Activated CD4-positive, CD25-positive, alpha-beta regulatory T cell (primary cell): ENCODE results near the gene CAPZB.

Experiments used
- DNase-seq, 4 experiments: peaks; one replicate each; lab custom pipeline; 2025; lab: John Stamatoyannopoulos, UW

CAPZB gene

GRCh38 chr1:19468397-19468956, 16.9 kb downstream of the CAPZB start:
- peak in 3 of 4 experiments; percentile 15 to 56 (median 51) for DNase-seq

GRCh38 chr1:19467199-19468187, 17.8 kb downstream of the CAPZB start:
- DNase-seq, result no peak

GRCh38 chr1:19466112-19466561, 19.2 kb downstream of the CAPZB start:
- DNase-seq, result no peak

- DNase-seq, result no peak
Observed at GRCh38 chr1:19465650-19466049, 19.7 kb downstream of the CAPZB start.

- no peak for DNase-seq
Observed at GRCh38 chr1:19465123-19465522, 20.2 kb downstream of the CAPZB start.

- no peak for DNase-seq
Observed at GRCh38 chr1:19464696-19465095, 20.6 kb downstream of the CAPZB start.

GRCh38 chr1:19463504-19463803, 21.9 kb downstream of the CAPZB start:
- no peak for DNase-seq

GRCh38 chr1:19462781-19463503, 22.4 kb downstream of the CAPZB start:
- peak in 2 of 4 experiments; percentile 28 to 51 for DNase-seq

- DNase-seq, result no peak
Observed at GRCh38 chr1:19461220-19461554, 24.2 kb downstream of the CAPZB start.

GRCh38 chr1:19460535-19461219, 24.7 kb downstream of the CAPZB start:
- no peak for DNase-seq

- no peak for DNase-seq
Observed at GRCh38 chr1:19458815-19459417, 26.4 kb downstream of the CAPZB start.

GRCh38 chr1:19457607-19458006, 27.7 kb downstream of the CAPZB start:
- DNase-seq, result no peak

- no peak for DNase-seq
Observed at GRCh38 chr1:19456968-19457441, 28.3 kb downstream of the CAPZB start.

GRCh38 chr1:19455353-19455752, 30.0 kb downstream of the CAPZB start:
- DNase-seq, result no peak

- no peak for DNase-seq
Observed at GRCh38 chr1:19454265-19455146, 30.8 kb downstream of the CAPZB start.

- no peak for DNase-seq
Observed at GRCh38 chr1:19453741-19454201, 31.6 kb downstream of the CAPZB start.

- DNase-seq, result no peak
Observed at GRCh38 chr1:19452221-19452663, 33.1 kb downstream of the CAPZB start.

GRCh38 chr1:19450811-19451515, 34.4 kb downstream of the CAPZB start:
- DNase-seq, result no peak

- DNase-seq, result no peak
Observed at GRCh38 chr1:19449454-19450228, 35.7 kb downstream of the CAPZB start.
